GM21381 (cell line): ENCODE results near the gene GREB1.
"Not testable (repeated sequence)": the region's sequence is repeated elsewhere in the genome, so short reads cannot be mapped to it uniquely, and the experiment has no call there.

Experiments
- ATAC-seq: cut with Tn5 transposase; IDR thresholded peaks from one replicate; pipeline ENCODE4 v1.9.1; 2021; ENCODE audit warnings: mild to moderate bottlenecking, moderate library complexity; ENCODE audit not compliant: unreplicated experiment

GREB1 gene

GRCh38 chr2:11658208-11659114, 124.6 kb downstream of the GREB1 start:
- ATAC-seq = no peak

DNA sequence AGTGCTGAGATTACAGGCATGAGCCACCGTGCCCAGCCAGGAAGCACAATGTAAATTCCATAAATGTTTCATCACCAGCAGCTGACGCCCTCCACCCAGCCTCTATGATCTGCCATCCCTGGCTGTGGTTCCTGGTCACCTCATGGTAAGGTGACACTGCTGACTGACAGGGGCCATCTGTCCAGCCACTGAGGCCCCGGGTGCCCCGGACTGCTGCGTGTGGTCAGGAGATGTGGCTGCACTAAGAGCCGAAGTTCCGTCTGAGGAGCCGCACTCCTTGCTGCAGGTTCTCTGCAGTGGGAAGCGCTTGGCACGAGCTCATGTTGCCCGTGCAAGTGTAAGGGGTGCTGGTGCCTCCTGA, 125.2 kb downstream of the GREB1 start:
- no peak for ATAC-seq

- no peak for ATAC-seq
Observed at GRCh38 chr2:11659851-11660250, 126.0 kb downstream of the GREB1 start.

GRCh38 chr2:11660396-11660795, 126.6 kb downstream of the GREB1 start:
- not testable (repeated sequence) for ATAC-seq

DNA sequence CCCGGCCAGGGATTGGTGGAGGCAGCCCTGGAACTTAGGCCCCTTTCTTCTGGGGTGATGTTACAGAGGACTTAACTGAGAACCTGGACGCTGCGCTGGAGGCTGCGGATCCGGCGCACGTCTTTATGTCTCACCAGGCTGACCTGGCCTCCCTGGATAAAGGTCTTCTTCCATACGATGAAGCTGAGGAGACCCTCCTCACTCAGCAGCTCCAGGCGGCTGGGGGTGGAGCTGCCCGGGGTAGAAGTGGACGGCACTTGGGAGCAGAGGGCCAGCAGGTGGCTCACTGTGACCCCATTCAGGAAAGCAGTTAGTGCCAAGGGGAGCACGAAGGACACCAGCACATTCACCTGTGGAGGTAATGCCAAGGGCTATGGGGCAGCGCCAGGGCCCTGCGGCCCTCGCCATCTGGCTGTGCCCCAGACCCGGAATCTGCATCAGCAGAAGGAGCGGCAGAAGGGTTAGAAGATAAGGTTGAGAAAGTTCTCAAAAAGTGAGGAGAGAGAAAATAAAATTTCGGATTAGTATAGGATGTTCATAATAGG, 128.1 kb downstream of the GREB1 start:
- no peak for ATAC-seq

DNA sequence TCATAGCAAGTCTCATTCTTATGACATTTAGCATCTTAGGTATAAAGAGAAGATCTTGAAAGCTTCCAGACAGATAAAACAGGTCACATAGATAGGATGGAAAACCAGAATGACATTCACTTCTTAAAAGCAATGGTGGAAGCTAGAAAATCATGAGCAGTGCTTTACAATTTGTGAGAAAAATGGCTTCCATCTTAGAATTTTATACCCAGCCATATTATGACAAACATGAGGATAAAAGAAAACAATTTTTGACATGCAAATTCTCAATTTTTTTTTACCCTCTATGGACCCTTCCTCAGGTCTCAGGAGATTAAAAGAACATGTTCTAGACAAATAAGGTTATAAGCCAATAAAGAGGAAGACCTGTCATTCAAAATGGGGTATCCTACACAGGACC, 129.0 kb downstream of the GREB1 start:
- ATAC-seq = no peak

GRCh38 chr2:11663427-11663826, 129.6 kb downstream of the GREB1 start:
- ATAC-seq = no peak

GRCh38 chr2:11665028-11665427, 131.2 kb downstream of the GREB1 start:
- ATAC-seq = no peak

DNA sequence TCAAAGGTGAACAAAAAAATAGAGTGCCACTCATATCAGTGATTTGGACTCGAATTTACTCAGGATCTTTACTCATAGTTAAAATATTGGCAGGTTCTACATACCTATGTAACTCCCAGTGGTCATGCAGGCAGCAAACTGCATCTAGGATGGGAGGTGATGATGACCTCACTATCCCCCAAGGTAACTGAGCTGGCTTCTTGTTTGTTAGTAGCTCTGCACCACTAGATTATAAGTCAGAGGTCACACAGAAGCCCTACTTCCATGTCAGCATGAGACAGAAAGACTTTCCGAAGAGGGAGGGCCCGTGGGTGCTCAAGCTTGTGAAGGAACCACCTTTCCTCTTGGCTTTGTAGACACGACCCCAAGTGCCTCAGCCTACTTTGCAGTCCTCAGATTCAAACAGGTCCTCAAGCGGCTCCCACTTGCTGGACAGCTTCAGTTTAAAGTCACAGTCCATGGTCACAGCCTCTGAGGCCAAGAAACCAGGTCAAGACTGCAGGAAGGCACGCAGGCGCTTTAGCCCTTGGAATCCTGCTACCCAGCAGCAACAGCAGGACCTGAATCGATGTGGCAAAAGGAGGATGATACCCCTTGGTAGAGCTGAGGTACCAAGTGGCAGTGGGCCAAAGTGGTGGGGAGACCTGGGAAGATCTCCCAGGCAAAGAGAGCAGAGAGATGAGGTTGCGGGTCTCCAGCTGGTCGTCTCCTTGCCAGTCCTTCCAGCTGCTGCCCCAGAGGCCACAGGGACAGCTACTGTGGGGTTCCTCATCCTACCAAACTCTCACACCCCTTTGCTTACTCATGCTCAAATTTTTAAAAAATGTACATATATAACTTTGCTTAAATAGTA, 131.9 kb downstream of the GREB1 start:
- no peak for ATAC-seq

GRCh38 chr2:11667194-11667593, 133.3 kb downstream of the GREB1 start:
- ATAC-seq = no peak

DNA sequence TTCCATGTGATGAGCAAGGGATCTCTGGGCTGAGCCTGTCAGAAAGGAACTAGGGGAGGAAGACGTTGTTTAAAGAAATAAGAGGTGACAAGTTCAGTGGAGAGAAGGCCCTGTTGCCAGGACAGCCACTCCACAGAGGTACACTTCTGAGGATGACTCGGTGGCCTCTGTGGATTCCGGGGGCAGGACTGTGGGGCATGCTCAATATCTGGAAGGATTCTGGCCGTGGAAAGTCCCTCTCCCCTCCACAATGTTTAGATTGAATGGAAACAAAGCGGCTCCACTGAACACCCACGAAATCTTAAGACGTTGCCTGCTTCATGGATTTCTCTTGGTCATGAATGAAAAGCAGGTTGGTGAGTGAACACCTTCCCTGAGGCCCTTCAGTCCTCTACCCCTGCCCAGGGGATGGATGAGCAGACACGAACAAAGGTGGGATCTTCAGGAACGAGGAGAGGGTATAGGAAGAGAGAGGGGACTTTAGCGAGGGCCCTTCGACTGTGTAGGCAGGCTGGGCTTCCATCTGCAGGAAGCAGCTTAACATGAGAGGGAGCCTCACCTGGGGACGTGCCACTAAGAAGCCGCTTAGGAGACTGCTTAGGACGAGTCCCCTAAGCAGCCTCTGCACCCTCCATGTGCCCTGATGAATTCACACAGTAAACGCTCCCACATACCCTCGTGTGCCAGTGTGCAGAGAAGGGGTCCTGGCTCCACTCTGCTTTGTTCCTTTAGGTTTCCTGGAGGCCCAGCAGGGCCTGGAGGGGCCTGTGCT, 134.2 kb downstream of the GREB1 start:
- no peak for ATAC-seq

GRCh38 chr2:11669454-11670291, 135.8 kb downstream of the GREB1 start, which contains the start of gene NTSR2:
TSS of gene NTSR2 (minus strand) at chr2:11670195. CDS start at chr2:11670129, 66 bp downstream.
- no peak for ATAC-seq

DNA sequence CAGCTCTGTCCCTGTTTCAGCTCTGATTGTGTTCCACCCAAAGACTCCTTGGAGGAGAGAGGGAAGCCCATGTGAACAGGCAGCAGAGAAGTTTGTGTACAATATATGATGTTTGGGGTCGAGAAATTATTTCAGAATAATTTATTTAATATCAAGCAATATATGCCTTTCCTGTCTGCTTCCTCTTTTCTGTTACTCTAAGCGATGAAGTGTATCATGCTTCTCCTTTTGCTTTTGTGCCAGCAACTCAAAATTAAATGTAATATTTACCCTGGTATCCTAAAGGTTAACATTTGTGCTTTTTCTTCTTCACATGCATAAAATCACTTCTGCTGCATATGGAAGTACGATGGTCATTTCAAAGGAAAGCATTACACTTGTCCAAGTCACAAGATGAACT, 138.6 kb downstream of the GREB1 start:
- no peak for ATAC-seq

DNA sequence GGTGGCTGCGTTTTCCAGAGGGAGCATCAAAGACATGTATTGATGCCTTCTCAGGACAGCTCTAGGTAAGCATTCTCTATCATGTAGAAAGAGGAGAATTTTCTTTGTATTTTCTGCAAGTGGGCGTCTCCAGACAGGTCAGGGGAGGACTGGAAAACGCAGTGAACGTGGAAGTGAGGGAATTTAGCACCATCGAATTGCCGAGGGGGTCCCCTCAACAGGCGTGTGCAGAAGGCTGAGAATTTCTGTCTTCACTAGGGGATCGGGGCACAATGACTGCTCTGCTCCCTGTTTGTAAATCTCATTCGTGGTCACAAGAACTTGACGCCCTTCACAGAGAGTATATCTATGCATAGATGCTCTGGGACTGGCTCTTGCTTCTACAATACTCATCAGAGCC, 141.1 kb downstream of the GREB1 start:
- ATAC-seq = no peak

GRCh38 chr2:11675423-11676112, 141.7 kb downstream of the GREB1 start:
- ATAC-seq = no peak

- no peak for ATAC-seq
Observed at GRCh38 chr2:11676640-11677039, 142.8 kb downstream of the GREB1 start.

- no peak for ATAC-seq
Observed at GRCh38 chr2:11677136-11678055, 143.6 kb downstream of the GREB1 start.

DNA sequence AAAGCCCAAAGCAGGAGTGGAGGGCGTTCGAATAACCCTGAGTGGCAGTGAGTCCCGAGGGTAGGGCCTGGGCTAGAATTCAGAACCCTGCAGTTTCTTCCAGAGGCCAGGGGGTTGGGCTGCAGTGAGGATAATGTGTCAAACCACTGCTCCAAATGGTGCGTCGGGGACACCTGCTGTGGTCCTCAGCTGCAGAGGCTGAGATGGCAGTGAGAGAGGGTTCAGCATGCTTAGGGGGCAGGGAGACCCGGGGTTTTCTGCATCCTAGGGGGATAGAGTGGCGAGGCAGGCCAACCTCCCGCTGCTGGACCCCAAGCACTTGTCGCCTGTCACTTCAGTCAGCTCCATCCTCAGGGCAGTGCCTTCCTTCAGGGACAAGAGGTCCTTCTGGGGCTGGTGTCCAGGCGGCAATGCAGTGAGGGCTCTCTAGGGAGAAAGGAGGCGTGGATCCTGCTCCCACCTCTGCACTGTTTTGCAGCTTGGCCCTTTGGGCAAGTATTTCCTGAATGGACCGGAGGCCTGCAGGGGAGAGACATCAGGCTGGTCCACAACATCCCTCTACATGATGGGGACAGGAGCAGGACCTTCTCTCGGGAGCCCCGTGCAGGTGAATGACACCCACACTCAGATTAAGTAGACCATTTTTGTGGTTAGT, 144.6 kb downstream of the GREB1 start:
- ATAC-seq = no peak
